HepG2 (cell line): ENCODE measurements around the gene SF3A2. TPM values are rescaled to one million over a fixed set of nuclear protein-coding genes. Genes with fewer than 3 reads are reported as not detected.

Source experiments
- CAMTA2 ChIP-seq: sonication (generic); formaldehyde crosslinking; IDR thresholded peaks from 2 replicates; pipeline ENCODE4 v1.4.0; 2020; ENCODE audit warnings: mild to moderate bottlenecking, missing genetic modification reagents, borderline replicate concordance
- CHD4 ChIP-seq: fragments of 200-600 bp; sonication (generic); IDR thresholded peaks from 2 replicates; pipeline ENCODE4 v1.7.0; 2017; ENCODE audit warnings: mild to moderate bottlenecking, low read length, borderline replicate concordance
- GMEB1 ChIP-seq: sonication (generic); formaldehyde crosslinking; IDR thresholded peaks from 2 replicates; pipeline ENCODE4 v1.5.1; 2020; ENCODE audit warnings: missing genetic modification reagents, mild to moderate bottlenecking, borderline replicate concordance
- MYC ChIP-seq: sonication (generic); formaldehyde crosslinking; IDR thresholded peaks from 2 replicates; pipeline ENCODE4 v1.9.0; 2021; ENCODE audit warnings: missing genetic modification reagents, borderline replicate concordance
- NFYB ChIP-seq: sonication (generic); formaldehyde crosslinking; IDR thresholded peaks from 2 replicates; pipeline ENCODE4 v1.4.0; 2020; ENCODE audit warnings: missing genetic modification reagents
- PHF8 ChIP-seq: sonication (generic); formaldehyde crosslinking; IDR thresholded peaks from 2 replicates; pipeline ENCODE4 v1.5.0; 2020; ENCODE audit warnings: missing genetic modification reagents
- REXO4 ChIP-seq: sonication (generic); formaldehyde crosslinking; IDR thresholded peaks from 2 replicates; pipeline ENCODE4 v1.8.0; 2022; ENCODE audit warnings: missing genetic modification reagents, mild to moderate bottlenecking, borderline replicate concordance
- RXRA ChIP-seq: sonication (generic); formaldehyde crosslinking; IDR thresholded peaks from 2 replicates; pipeline ENCODE4 v1.5.1; 2020; ENCODE audit warnings: missing genetic modification reagents
- TBP ChIP-seq: sonication (generic); formaldehyde crosslinking; IDR thresholded peaks from 2 replicates; pipeline ENCODE4 v1.5.0; 2020; ENCODE audit warnings: missing genetic modification reagents
- ZNF180 ChIP-seq: sonication (generic); formaldehyde crosslinking; IDR thresholded peaks from 2 replicates; pipeline ENCODE4 v1.4.0; 2020; ENCODE audit warnings: low read depth, missing genetic modification reagents, borderline replicate concordance
- ZNF280B ChIP-seq: sonication (generic); formaldehyde crosslinking; IDR thresholded peaks from 2 replicates; pipeline ENCODE4 v1.5.0; 2020; ENCODE audit warnings: missing genetic modification reagents, mild to moderate bottlenecking, borderline replicate concordance
- ZNF350 ChIP-seq: sonication (generic); formaldehyde crosslinking; IDR thresholded peaks from 2 replicates; pipeline ENCODE4 v1.4.0; 2020; ENCODE audit warnings: mild to moderate bottlenecking, low read depth, missing genetic modification reagents, borderline replicate concordance
- ZNF672 ChIP-seq: sonication (generic); formaldehyde crosslinking; IDR thresholded peaks from 2 replicates; pipeline ENCODE4 v1.8.1; 2022; ENCODE audit warnings: missing genetic modification reagents
- polyA plus RNA-seq, 8 experiments: library from polyadenylated mRNA; depleted of rRNA in 3 of 8; stranded (reverse) in 7 of 8; unstranded in 1 of 8; fragments of >200 nt; fragmentation: Illumina TruSeq in 4 of 8; extraction: Trizol in 4 of 8; gene quantifications; 2 replicates each; pipeline versions ENCODE4 v1.2.1 to v1.2.3, GENCODE V29; 2011 to 2016; ENCODE audit warnings: low read depth in 4 of 8, missing spikeins in 1 of 8, mixed read lengths in 1 of 8; ENCODE audit not compliant: insufficient read depth in 1 of 8
- total RNA-seq, 5 experiments: library from RNA; depleted of rRNA; stranded (reverse); fragments of >200 nt; fragmentation: Illumina TruSeq; extraction: Trizol; gene quantifications; 2 replicates each; pipeline ENCODE4 v1.2.3, GENCODE V29; 2016; ENCODE audit warnings: low read depth in 1 of 5
- TF ChIP-seq, protein P1 (sequence below): sonication (generic); formaldehyde crosslinking; IDR thresholded peaks from 2 replicates; pipeline ENCODE4 v1.4.0; 2020; ENCODE audit warnings: mild to moderate bottlenecking, low read depth, missing genetic modification reagents
- TF ChIP-seq, protein P2 (sequence below): IDR thresholded peaks from 2 replicates; pipeline ENCODE4 v1.6.1; 2016; ENCODE audit warnings: low read depth, control low read depth
- TF ChIP-seq, protein P3 (sequence below): sonication (generic); formaldehyde crosslinking; IDR thresholded peaks from 2 replicates; pipeline ENCODE4 v1.9.0; 2021; ENCODE audit warnings: missing genetic modification reagents, borderline replicate concordance
- TF ChIP-seq, protein P4 (sequence below): sonication (generic); formaldehyde crosslinking; IDR thresholded peaks from 2 replicates; pipeline ENCODE4 v1.4.0; 2020; ENCODE audit warnings: mild to moderate bottlenecking, missing genetic modification reagents
- TF ChIP-seq, protein P5 (sequence below): sonication (generic); formaldehyde crosslinking; IDR thresholded peaks from 2 replicates; pipeline ENCODE4 v1.8.0; 2022; ENCODE audit warnings: mild to moderate bottlenecking, missing genetic modification reagents, moderate library complexity

The SF3A2 gene
- total and polyA plus RNA-seq, 2 of the 13 experiments (the other 11 are each of a cell fraction or from before 2014, with no cell fraction given) = 8.6 to 8.8 TPM

DNA sequence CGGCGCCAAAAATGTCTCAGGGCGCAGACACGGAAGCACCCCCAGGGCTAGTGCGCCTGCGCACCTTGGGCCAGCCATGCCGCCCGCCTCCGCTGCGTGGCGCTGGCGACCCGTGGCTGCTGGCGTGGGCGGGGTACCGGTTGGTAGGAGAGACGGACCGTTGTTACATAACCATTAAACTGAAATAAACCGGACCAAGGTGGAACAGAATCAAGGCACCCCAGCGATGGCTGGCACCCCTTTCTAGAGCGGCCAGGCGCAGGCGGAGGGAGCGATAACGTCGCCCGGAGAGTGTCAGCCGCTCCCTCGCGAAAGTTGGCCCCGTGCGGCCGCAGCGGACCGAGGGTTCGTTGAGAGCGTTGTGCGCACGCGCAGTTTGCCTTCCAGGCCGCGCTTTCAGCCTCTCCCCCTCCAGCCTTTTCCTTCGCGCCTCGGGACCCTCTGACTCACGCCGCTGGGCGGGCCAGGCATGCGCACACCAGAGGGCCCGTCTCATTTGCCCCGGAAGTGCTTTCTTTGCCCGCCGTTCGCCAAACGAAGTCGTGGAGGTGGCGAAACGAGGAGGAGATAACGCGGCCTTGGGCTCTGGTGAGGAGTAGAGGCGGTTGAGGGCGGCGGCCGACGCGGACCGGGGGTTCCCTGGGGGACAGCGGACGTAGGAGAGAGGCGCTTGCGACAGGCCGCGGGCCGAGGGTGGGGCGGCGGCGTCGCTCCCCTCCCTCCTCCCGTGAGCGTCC lies at the start of gene SF3A2, which contains the start of gene PLEKHJ1 (continued):
- peak; percentile 81; the same call in 1 of the 2 replicates for TF ChIP-seq REXO4 (CRISPR knock-in tag)
- TF ChIP-seq, protein P1, sequence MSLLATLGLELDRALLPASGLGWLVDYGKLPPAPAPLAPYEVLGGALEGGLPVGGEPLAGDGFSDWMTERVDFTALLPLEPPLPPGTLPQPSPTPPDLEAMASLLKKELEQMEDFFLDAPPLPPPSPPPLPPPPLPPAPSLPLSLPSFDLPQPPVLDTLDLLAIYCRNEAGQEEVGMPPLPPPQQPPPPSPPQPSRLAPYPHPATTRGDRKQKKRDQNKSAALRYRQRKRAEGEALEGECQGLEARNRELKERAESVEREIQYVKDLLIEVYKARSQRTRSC (CRISPR knock-in tag) = peak; percentile 64; the same call in 1 of the 2 replicates
- TF ChIP-seq, protein P2, sequence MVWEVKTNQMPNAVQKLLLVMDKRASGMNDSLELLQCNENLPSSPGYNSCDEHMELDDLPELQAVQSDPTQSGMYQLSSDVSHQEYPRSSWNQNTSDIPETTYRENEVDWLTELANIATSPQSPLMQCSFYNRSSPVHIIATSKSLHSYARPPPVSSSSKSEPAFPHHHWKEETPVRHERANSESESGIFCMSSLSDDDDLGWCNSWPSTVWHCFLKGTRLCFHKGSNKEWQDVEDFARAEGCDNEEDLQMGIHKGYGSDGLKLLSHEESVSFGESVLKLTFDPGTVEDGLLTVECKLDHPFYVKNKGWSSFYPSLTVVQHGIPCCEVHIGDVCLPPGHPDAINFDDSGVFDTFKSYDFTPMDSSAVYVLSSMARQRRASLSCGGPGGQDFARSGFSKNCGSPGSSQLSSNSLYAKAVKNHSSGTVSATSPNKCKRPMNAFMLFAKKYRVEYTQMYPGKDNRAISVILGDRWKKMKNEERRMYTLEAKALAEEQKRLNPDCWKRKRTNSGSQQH (CRISPR knock-in tag) = peak; percentile 95
- TF ChIP-seq GMEB1 (CRISPR knock-in tag) = peak; percentile 88
- TF ChIP-seq, protein P3, sequence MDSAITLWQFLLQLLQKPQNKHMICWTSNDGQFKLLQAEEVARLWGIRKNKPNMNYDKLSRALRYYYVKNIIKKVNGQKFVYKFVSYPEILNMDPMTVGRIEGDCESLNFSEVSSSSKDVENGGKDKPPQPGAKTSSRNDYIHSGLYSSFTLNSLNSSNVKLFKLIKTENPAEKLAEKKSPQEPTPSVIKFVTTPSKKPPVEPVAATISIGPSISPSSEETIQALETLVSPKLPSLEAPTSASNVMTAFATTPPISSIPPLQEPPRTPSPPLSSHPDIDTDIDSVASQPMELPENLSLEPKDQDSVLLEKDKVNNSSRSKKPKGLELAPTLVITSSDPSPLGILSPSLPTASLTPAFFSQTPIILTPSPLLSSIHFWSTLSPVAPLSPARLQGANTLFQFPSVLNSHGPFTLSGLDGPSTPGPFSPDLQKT (CRISPR knock-in tag) = peak; percentile 60; the same call in 1 of the 2 replicates
- TF ChIP-seq ZNF672 (CRISPR knock-in tag) = no peak
- TF ChIP-seq, protein P4, sequence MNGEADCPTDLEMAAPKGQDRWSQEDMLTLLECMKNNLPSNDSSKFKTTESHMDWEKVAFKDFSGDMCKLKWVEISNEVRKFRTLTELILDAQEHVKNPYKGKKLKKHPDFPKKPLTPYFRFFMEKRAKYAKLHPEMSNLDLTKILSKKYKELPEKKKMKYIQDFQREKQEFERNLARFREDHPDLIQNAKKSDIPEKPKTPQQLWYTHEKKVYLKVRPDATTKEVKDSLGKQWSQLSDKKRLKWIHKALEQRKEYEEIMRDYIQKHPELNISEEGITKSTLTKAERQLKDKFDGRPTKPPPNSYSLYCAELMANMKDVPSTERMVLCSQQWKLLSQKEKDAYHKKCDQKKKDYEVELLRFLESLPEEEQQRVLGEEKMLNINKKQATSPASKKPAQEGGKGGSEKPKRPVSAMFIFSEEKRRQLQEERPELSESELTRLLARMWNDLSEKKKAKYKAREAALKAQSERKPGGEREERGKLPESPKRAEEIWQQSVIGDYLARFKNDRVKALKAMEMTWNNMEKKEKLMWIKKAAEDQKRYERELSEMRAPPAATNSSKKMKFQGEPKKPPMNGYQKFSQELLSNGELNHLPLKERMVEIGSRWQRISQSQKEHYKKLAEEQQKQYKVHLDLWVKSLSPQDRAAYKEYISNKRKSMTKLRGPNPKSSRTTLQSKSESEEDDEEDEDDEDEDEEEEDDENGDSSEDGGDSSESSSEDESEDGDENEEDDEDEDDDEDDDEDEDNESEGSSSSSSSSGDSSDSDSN (CRISPR knock-in tag) = peak; percentile 84
- peak; percentile 74 for TF ChIP-seq RXRA (CRISPR knock-in tag)
- TF ChIP-seq NFYB (CRISPR knock-in tag) = peak; percentile 42; the same call in 1 of the 2 replicates
- peak; percentile 86 for TF ChIP-seq MYC (CRISPR knock-in tag)
- TF ChIP-seq, protein P5, sequence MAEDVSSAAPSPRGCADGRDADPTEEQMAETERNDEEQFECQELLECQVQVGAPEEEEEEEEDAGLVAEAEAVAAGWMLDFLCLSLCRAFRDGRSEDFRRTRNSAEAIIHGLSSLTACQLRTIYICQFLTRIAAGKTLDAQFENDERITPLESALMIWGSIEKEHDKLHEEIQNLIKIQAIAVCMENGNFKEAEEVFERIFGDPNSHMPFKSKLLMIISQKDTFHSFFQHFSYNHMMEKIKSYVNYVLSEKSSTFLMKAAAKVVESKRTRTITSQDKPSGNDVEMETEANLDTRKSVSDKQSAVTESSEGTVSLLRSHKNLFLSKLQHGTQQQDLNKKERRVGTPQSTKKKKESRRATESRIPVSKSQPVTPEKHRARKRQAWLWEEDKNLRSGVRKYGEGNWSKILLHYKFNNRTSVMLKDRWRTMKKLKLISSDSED (CRISPR knock-in tag) = 0 out of 2 replicates have a peak, but pooled peaks have one; percentile 21
- TF ChIP-seq ZNF180 (CRISPR knock-in tag) = no peak
- peak; percentile 87 for TF ChIP-seq PHF8 (CRISPR knock-in tag)
- TF ChIP-seq CAMTA2 (CRISPR knock-in tag) = no peak
- no peak for TF ChIP-seq TBP
- peak; percentile 95 for TF ChIP-seq ZNF280B (CRISPR knock-in tag)
- no peak for TF ChIP-seq CHD4
- TF ChIP-seq ZNF350 (CRISPR knock-in tag) = peak; percentile 91
